ENCODE data around the gene PPP1R1B.

The PPP1R1B gene

DNA sequence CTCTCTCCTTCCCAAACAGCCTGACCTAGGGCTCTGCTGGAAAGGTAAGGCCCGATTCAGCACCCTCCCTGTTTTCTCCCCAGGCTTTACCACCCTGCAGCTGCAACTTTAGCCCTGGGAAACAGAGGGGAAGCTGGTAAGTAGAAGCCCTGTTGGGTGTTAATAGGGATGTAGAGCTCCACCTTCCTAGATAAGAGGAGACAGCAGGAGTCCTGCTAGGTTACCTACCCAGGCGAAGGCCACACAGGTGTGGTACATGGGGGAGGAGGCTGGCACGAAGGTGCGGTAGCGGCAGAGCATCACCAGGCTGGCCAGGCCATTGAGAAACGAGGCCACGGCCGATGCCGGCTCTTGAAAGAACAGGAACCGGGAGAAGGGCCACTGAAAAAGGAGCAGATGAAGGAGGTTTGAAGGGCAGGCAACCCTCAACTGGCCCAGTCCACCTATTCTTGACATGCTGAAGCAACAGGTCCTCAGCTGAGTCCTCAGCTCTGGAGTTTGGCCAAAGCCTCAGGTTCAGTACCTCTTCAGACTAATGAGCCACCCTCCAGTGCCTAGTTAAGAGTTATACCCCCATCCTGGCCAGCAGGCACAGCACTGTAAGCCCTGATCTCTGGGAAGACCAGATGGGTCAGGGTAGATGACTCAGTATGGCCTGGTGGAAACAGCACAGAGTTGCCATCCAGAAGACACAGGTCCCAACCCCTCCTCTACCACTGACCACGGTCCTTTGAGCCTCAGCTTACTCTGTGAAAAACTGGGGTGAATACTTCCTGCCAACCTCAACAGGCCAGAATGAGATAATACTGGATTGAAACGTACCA lies 57.8 kb downstream of the PPP1R1B start:
- DNase-seq (ENCODE audit: low read depth), result no peak
